Activated CD4-positive, alpha-beta memory T cell treated with anti-CD3 and anti-CD28 coated beads, Interleukin-2, amount 10 ng/mL, durations not matched to agents 7 days and 5 days (primary cell): ENCODE data around the gene ZC3H8. TPM values are rescaled to one million over a fixed set of nuclear protein-coding genes. Genes with fewer than 3 reads are reported as not detected.

Experiments
- CTCF ChIA-PET: fragments of 350-600 bp; sonication (Branson Sonifier 250); formaldehyde crosslinking; loops from one replicate; lab custom pipeline; 2021; ENCODE audit warnings: antibody characterized with exemption, inconsistent platforms; lab: Charles Lee
- POLR2A ChIA-PET: fragments of 350-600 bp; sonication (Branson Sonifier 250); formaldehyde crosslinking; loops from one replicate; lab custom pipeline; 2021; ENCODE audit warnings: antibody characterized with exemption; lab: Charles Lee
- DNase-seq: peaks from one replicate; pipeline ENCODE4 v3.0.0-alpha.2; 2020
- H3K27ac Mint-ChIP-seq: one replicate; pipeline ENCODE4 v1.8.0; 2021; ENCODE audit warnings: mild to moderate bottlenecking, mixed read lengths
- H3K27me3 Mint-ChIP-seq: one replicate; pipeline ENCODE4 v1.8.0; 2021; ENCODE audit warnings: mixed read lengths
- H3K36me3 Mint-ChIP-seq: one replicate; pipeline ENCODE4 v1.8.0; 2021; ENCODE audit warnings: low read depth, mixed read lengths
- H3K4me1 Mint-ChIP-seq: one replicate; pipeline ENCODE4 v1.8.0; 2021; ENCODE audit warnings: mixed read lengths
- H3K4me3 Mint-ChIP-seq: one replicate; pipeline ENCODE4 v1.8.0; 2021; ENCODE audit warnings: mild to moderate bottlenecking, mixed read lengths
- H3K9me3 Mint-ChIP-seq: one replicate; pipeline ENCODE4 v1.8.0; 2021; ENCODE audit warnings: mixed read lengths
- total RNA-seq, 2 experiments: library from RNA; stranded (reverse); gene quantifications; one replicate each; pipeline ENCODE4 v1.2.3, GENCODE V29; 2021

Gene ZC3H8
- total RNA-seq, 2 experiments from 2014 or later, result 12.3 to 12.9 TPM

DNA sequence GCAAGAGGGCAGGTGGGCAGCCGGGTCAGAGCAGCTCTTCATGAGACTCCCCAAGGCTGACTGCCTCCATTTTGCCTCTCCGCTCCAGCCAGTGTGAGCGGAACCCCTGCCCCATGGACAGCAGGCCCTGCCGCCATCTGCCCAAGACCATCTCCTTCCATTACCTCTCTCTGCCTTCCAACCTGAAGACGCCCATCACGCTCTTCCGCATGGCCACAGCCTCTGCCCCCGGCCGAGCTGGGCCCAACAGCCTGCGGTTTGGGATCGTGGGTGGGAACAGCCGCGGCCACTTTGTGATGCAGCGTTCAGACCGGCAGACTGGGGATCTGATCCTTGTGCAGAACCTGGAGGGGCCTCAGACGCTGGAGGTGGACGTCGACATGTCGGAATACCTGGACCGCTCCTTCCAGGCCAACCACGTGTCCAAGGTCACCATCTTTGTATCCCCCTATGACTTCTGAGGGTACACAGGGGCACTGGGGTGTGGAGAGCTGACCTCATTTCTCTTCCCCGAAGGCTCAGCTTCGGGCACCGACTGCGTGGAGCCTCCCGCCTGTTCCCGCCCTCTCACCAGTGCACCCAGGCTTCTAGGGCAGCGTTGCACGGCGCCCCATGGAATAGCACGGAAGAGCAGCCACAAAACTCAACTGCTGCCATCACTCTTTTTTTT, 67.7 kb downstream of the ZC3H8 start:
- Mint-ChIP-seq H3K4me1 (peaks cover 62% of the 10 kb centered on the region), H3K36me3 (peaks cover 25% of the 10 kb centered on the region)

DNA sequence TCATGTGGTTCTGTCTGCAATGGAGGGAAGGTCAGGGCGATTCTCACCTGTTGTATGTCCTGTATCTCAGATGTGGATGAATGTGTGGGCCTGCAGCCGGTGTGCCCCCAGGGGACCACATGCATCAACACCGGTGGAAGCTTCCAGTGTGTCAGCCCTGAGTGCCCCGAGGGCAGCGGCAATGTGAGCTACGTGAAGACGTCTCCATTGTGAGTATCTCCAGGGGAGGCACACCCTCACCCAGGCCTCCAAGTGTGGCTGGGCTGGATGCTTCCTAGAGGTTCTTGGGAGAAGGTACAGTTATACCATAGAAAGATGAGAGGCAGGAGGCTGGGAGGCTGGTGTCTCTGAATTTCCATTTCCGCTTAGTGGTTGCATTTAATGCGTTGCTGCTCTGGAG, 69.7 kb downstream of the ZC3H8 start:
- Mint-ChIP-seq H3K4me1 (peaks cover 67% of the 10 kb centered on the region), H3K36me3 (peaks cover 19% of the 10 kb centered on the region), H3K27me3 (peaks cover 1% of the 10 kb centered on the region), H3K9me3 (no peaks in the 10 kb centered on the region), H3K27ac (no peak overlapping the region), H3K4me3 (no peak overlapping the region)
- no peak for DNase-seq
- CTCF ChIA-PET, result no interaction called here
- POLR2A ChIA-PET, result no interaction called here

More for the DNA sequence above, 67.7 kb downstream of the ZC3H8 start:
- ChIA-PET CTCF (no interaction called here), POLR2A (interaction anchor here (0.7 to 1.0 kb wide), 3 partner anchors 55 to 68 kb away, joined by 3 to 4 read pairs (median 3); partner anchors contain the start of gene ZC3H8)
- Mint-ChIP-seq H3K27me3 (peaks cover 1% of the 10 kb centered on the region), H3K9me3 (no peaks in the 10 kb centered on the region), H3K27ac (peak overlapping the region; percentile 94), H3K4me3 (no peak overlapping the region)
- no peak for DNase-seq

DNA sequence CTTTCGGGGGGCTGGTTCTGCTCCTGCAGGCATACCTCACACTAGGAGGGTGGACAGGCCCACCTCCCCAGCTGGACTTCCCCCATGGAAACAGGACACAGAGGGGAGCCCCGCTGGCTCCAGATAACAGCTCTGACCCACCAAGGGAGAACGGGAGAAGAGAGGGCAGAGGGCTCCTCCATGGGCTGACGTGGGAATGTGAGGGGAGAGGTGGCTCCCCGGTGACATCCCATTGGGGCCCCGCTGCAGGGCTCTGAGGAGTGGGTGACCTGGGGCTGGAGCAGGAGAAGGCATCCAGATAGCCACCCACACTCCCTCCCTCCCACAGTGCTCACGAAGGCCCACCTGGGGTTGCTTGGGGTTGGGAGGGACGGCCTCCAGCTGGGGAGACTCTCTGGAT, 70.7 kb downstream of the ZC3H8 start:
- H3K27ac Mint-ChIP-seq, result no peak overlapping the region
- ChIA-PET POLR2A (interaction anchor here (2.9 kb wide), 1 partner anchor 70 kb away, joined by 24 read pairs; the partner anchor contains the start of gene ZC3H8), CTCF (no interaction called here)
- DNase-seq, result no peak
- peaks cover 1% of the 10 kb centered on the region for H3K27me3 Mint-ChIP-seq
- peaks cover 3% of the 10 kb centered on the region for H3K9me3 Mint-ChIP-seq
- H3K36me3 Mint-ChIP-seq, result peaks cover 19% of the 10 kb centered on the region
- H3K4me3 Mint-ChIP-seq, result no peak overlapping the region
- H3K4me1 Mint-ChIP-seq, result peaks cover 63% of the 10 kb centered on the region

DNA sequence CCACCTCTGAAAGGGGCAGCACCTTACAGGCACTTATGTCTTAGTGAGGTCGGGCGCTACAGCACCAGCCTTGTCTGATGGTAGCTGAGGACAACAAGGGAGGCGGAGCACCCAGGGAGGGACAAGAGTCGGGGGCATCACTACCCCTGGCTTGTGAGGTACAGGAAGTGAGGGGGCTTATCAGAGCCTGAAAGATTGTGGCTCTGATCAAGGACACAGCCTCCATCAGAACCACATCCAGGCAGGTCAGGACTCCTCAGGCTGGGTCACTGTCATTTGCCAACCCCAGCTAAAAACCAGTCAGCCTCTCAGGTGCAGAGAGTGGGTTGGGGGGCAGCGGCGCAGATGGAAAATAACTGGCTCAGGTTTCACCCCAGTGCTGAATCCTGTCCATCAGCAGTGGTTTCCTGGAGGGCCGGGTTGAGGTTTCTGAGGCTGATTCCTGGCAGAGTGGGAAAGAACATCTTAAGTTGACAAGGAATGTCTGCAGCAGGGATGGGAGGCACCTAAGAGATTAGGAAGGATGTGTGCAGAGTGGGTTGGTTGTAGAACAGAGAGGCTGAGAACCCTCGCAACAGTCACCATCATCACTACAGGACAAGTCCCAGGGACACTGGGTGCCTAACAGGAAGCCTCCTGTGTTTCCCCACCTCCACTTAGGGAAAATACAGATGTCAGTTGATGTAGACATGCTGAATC, 71.4 kb downstream of the ZC3H8 start:
- Mint-ChIP-seq H3K27me3 (peaks cover 1% of the 10 kb centered on the region), H3K36me3 (peaks cover 19% of the 10 kb centered on the region), H3K4me1 (peaks cover 57% of the 10 kb centered on the region), H3K9me3 (peaks cover 3% of the 10 kb centered on the region), H3K27ac (peak overlapping the region; percentile 77), H3K4me3 (peak overlapping the region; percentile 71)
- no peak for DNase-seq
- CTCF ChIA-PET, result interaction anchor here (1.2 kb wide), 1 partner anchor 73 kb away, joined by 3 read pairs; no protein-coding TSS in a partner anchor
- POLR2A ChIA-PET, result interaction anchor here (0.8 to 2.9 kb wide), 6 partner anchors 14 to 94 kb away, joined by 3 to 24 read pairs (median 4); partner anchors contain the start of gene ZC3H8

DNA sequence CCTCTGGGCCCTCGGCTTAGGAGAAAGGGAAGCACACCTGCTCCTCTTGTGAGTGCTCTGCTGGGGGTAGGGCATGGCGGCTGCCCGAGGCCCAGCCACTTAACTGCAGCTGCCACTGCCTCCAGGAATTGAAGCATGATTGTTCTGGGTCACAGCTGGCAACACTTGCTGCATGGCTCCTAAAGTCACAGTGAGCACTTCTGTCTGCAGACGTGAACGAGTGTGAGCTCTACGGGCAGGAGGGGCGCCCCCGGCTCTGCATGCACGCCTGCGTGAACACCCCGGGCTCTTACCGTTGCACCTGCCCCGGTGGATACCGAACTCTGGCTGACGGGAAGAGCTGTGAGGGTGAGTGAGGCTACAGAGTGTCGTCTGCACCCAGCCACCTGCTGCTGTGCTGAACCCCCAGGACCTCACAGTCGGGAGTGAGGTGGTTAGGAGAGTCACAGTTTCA, 72.2 kb downstream of the ZC3H8 start:
- peaks cover 1% of the 10 kb centered on the region for H3K27me3 Mint-ChIP-seq
- ChIA-PET POLR2A (interaction anchor here (0.8 to 2.9 kb wide), 13 partner anchors 8 to 95 kb away, joined by 3 to 24 read pairs (median 4); partner anchors contain the start of gene ZC3H8), CTCF (interaction anchor here (1.0 to 1.7 kb wide), 10 partner anchors 9 to 391 kb away, joined by 3 to 5 read pairs (median 3); partner anchors contain the start of gene ZC3H8)
- peak overlapping the region; percentile 77 for H3K27ac Mint-ChIP-seq
- H3K4me3 Mint-ChIP-seq, result peak overlapping the region; percentile 71
- DNase-seq, result peak; percentile 40
- H3K36me3 Mint-ChIP-seq, result peaks cover 15% of the 10 kb centered on the region
- H3K4me1 Mint-ChIP-seq, result peaks cover 48% of the 10 kb centered on the region
- H3K9me3 Mint-ChIP-seq, result peaks cover 3% of the 10 kb centered on the region

DNA sequence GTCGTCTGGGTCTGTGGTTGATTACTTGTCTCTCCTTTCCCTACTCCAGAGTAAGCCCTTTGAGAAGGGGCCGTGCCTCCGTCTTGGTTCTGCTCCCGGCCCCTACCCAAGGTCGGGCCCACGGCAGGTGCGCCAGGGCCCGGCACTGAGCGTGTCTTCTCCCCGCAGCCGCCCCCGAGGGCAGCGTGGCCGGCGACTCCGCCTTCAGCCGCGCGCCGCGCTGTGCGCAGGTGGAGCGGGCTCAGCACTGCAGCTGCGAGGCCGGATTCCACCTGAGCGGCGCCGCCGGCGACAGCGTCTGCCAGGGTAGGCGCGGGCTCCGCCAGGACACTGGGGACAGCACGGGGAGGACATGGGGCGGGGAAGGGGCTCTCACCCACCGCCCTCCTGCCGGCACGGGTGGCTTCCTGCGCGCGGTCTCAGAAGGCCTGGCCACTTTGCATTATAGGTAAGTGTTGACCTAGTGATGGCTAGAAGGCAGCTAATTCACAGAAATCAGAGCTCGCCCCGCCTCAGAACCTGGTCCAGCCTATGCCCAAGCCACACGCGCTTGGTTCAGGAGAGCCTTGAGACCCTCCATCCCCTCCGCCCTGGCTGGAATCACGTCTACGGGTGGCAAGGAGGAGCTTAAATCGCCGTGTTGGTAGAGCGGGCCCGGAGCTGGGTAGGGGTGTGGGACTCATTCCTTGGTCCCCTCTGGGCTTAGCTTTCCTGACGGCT, 73.1 kb downstream of the ZC3H8 start:
- Mint-ChIP-seq H3K9me3 (peaks cover 3% of the 10 kb centered on the region), H3K27ac (peak overlapping the region; percentile 77), H3K27me3 (peaks cover 1% of the 10 kb centered on the region), H3K4me3 (peak overlapping the region; percentile 71), H3K4me1 (peaks cover 40% of the 10 kb centered on the region), H3K36me3 (peaks cover 9% of the 10 kb centered on the region)
- CTCF ChIA-PET, result interaction anchor here (0.9 to 1.7 kb wide), 10 partner anchors 9 to 392 kb away, joined by 3 to 5 read pairs (median 3); partner anchors contain the start of gene ZC3H8
- POLR2A ChIA-PET, result interaction anchor here (0.5 to 2.9 kb wide), 12 partner anchors 8 to 292 kb away, joined by 3 to 24 read pairs (median 4); partner anchors contain the start of gene ZC3H8
- DNase-seq, result peak; percentile 58

DNA sequence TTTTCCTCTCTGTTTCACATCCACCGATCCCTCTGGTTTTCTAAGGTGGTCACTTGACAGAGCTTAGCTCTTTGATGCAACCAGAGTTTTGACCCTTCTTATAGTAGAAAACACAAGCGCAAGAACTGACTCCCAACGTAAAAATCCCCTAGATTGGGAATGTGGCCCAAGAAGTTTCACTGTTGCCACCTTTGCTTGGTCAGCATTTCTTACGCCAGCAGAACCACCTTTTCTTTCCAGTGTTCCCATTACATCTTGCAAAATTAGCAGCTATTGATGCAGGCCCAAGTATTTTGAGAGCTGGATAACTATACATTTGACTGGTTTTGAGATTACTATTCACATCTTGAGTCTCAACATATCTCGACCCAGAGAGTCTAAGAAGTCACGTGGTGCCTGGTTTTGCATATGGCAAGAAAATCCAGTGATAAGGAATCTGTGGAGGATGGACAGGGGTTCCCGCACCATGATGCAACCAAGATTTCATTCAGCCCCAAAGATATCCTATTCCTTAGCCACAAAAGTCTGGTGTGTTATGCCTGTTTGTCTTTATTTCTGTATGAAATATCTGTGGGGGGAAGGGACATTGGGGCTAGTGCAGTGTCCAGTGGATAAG, 78.8 kb downstream of the ZC3H8 start:
- peaks cover 27% of the 10 kb centered on the region for H3K4me1 Mint-ChIP-seq
- H3K36me3 Mint-ChIP-seq, result no peaks in the 10 kb centered on the region
- no peak overlapping the region for H3K27ac Mint-ChIP-seq
- no peaks in the 10 kb centered on the region for H3K27me3 Mint-ChIP-seq
- no peak overlapping the region for H3K4me3 Mint-ChIP-seq
- peaks cover 3% of the 10 kb centered on the region for H3K9me3 Mint-ChIP-seq
- POLR2A ChIA-PET, result interaction anchor here (0.7 kb wide), 1 partner anchor 13 kb away, joined by 3 read pairs; no protein-coding TSS in a partner anchor
- CTCF ChIA-PET, result no interaction called here
- no peak for DNase-seq

DNA sequence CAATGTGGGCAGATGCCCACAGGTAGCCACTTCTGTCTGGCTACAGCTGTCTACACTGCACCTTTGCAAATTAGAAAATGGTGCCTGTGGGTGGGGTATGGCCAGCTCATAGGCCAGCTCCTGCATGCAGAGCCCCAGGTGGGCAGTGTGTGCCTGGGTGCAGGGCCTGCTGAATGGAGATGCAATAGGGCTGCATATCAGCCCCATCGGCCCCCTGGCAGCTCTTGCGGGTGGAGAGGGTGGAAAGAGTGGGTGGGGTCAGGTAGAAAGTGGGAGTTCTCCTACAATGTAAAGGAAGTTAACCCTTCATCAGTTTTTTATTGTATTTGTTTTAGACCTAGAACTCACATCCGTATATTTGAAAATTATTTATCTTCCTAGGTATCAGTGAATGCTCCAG, 79.5 kb downstream of the ZC3H8 start:
- Mint-ChIP-seq H3K27me3 (no peaks in the 10 kb centered on the region), H3K4me1 (peaks cover 23% of the 10 kb centered on the region), H3K36me3 (no peaks in the 10 kb centered on the region), H3K27ac (no peak overlapping the region), H3K9me3 (peaks cover 3% of the 10 kb centered on the region), H3K4me3 (no peak overlapping the region)
- ChIA-PET POLR2A (interaction anchor here (0.7 kb wide), 1 partner anchor 14 kb away, joined by 3 read pairs; no protein-coding TSS in a partner anchor), CTCF (no interaction called here)
- DNase-seq, result no peak

DNA sequence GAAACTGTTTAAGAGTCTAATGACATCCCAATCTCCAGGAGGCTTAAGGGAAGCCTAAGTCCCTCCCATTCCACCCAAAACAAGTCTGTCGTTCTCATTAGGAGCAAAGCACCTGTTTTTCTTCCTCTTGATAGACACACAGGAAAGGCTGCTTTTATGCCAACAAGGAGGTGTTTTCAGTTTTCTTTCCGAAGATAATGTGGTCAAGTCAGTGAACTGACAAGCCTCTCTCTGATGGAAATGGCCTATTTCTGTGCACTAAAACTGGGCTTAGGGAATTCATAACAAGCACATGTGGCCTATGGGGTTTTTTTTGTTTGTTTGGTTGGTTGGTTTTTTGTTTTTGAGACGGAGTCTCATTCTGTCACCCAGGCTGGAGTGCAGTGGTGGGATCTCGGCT, 80.5 kb downstream of the ZC3H8 start:
- H3K4me3 Mint-ChIP-seq, result no peak overlapping the region
- no peaks in the 10 kb centered on the region for H3K36me3 Mint-ChIP-seq
- peaks cover 2% of the 10 kb centered on the region for H3K27me3 Mint-ChIP-seq
- peaks cover 22% of the 10 kb centered on the region for H3K4me1 Mint-ChIP-seq
- H3K27ac Mint-ChIP-seq, result no peak overlapping the region
- no peaks in the 10 kb centered on the region for H3K9me3 Mint-ChIP-seq
- DNase-seq, result no peak
- ChIA-PET POLR2A (no interaction called here), CTCF (no interaction called here)

DNA sequence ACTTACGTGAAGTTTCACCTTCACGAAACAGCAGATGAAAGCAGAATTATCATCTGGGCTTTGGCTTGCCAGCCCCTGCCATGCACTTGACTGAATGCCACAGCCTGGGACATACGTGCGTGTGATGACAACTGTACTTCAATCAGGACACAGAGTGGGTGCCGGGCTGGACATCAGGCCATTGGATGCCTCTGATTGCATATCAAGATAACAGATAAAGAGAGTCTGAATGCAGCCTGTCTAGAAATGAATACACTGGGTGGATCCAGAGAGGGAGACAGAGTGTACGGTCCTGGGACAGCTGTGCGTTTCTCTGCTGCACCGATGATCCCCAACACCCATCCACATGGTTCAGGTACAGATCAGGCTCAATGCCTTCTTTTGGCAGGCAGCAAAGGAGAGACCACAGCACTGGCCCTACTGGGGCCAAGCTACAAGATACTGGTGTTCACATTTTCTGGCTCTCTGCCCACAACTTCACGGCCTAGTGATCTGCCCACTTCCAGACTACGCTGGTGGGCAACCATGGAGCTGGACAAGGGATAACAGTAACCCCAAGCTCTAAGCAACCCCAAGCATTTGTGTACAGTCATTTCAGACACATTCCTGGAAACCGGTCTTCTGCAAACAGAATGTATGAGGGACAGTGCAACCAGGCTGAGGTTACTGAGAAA, 81.1 kb downstream of the ZC3H8 start:
- Mint-ChIP-seq H3K27me3 (peaks cover 2% of the 10 kb centered on the region), H3K27ac (peak overlapping the region; percentile 22), H3K4me3 (no peak overlapping the region), H3K4me1 (peaks cover 22% of the 10 kb centered on the region), H3K9me3 (no peaks in the 10 kb centered on the region), H3K36me3 (no peaks in the 10 kb centered on the region)
- POLR2A ChIA-PET, result interaction anchor here (1.7 kb wide), 1 partner anchor 9 kb away, joined by 4 read pairs; no protein-coding TSS in a partner anchor
- DNase-seq, result no peak
- CTCF ChIA-PET, result interaction anchor here (0.5 to 0.7 kb wide), 2 partner anchors 8 to 43 kb away, joined by 3 read pairs; no protein-coding TSS in a partner anchor

DNA sequence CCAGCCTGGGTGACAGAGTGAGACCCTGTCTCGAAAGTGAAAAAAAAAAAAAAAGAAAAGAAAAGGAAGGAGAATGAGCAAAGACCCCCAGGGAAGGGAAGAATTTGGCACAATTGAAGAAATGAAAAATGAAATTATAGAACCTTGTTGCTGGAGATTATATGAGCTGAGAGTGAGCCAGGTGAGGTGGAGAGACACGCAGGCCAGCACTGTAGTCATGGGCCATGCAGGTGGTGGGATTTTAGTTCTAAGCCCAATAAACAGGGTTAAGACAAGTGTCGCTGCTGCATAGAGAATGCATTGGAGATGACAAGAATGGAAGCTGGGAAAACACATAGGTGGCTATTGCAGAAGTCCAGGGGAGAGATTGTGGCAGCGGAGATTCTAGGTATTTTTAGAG, 84.3 kb downstream of the ZC3H8 start:
- POLR2A ChIA-PET, result no interaction called here
- H3K27ac Mint-ChIP-seq, result no peak overlapping the region

More for the DNA sequence above, 84.3 kb downstream of the ZC3H8 start:
- H3K4me1 Mint-ChIP-seq, result peaks cover 29% of the 10 kb centered on the region
- no peak for DNase-seq
- H3K9me3 Mint-ChIP-seq, result no peaks in the 10 kb centered on the region
- no peak overlapping the region for H3K4me3 Mint-ChIP-seq
- H3K27me3 Mint-ChIP-seq, result peaks cover 2% of the 10 kb centered on the region
- H3K36me3 Mint-ChIP-seq, result no peaks in the 10 kb centered on the region
- CTCF ChIA-PET, result interaction anchor here (1.0 kb wide), 1 partner anchor 11 kb away, joined by 3 read pairs; no protein-coding TSS in a partner anchor
